ENCODE data around the gene NUMB. TPM values are rescaled to one million over a fixed set of nuclear protein-coding genes. Genes with fewer than 3 reads are reported as not detected.
A peak's percentile ranks its signal among the peaks of the same experiment; 100 is the strongest.

Gene NUMB
- total RNA-seq, 1 experiment from 2014 or later: 42.0 TPM

GRCh38 chr14:73502017-73502619 is 43.8 kb upstream of the NUMB start:
- DNase-seq (ENCODE audit: low spot score): no peak
- no peak for ATAC-seq
- Mint-ChIP-seq H3K4me3 (no peak overlapping the region), H3K4me1 (peaks cover 11% of the 10 kb centered on the region), H3K27me3 (ENCODE audit: low read depth) (no peaks in the 10 kb centered on the region), H3K27ac (no peak overlapping the region), H3K36me3 (peaks cover 30% of the 10 kb centered on the region), H3K9me3 (no peaks in the 10 kb centered on the region)
- CTCF ChIA-PET: interaction anchor here (1.4 kb wide), 1 partner anchor 68 kb away, joined by 12 read pairs; no protein-coding TSS in a partner anchor
- POLR2A ChIA-PET: interaction anchor here (1.3 kb wide), 1 partner anchor 11 kb away, joined by 4 read pairs; the partner anchor contains the start of gene RIOX1
- TF ChIP-seq PRRX2 (CRISPR knock-in tag; IDR thresholded peaks at IDR 0.05) (no peak), AFF4 (CRISPR knock-in tag; IDR thresholded peaks at IDR 0.05; ENCODE audit: borderline replicate concordance) (no peak), RELA (CRISPR knock-in tag; IDR thresholded peaks at IDR 0.05; ENCODE audit: borderline replicate concordance) (no peak), GRHL2 (CRISPR knock-in tag; IDR thresholded peaks at IDR 0.05; ENCODE audit: insufficient replicate concordance, severe bottlenecking) (no peak), NFE2L1 (CRISPR knock-in tag; IDR thresholded peaks at IDR 0.05) (no peak), MYBL2 (CRISPR knock-in tag; IDR thresholded peaks at IDR 0.05) (no peak), ZNF317 (CRISPR knock-in tag; IDR thresholded peaks at IDR 0.05; ENCODE audit: borderline replicate concordance, low read depth) (no peak), ZBTB21 (CRISPR knock-in tag; IDR thresholded peaks at IDR 0.05; ENCODE audit: borderline replicate concordance) (no peak)

GRCh38 chr14:73500360-73500759 is 42.0 kb upstream of the NUMB start:
- ChIA-PET CTCF (interaction anchor here (0.6 to 2.0 kb wide), 6 partner anchors 9 to 268 kb away, joined by 3 to 12 read pairs (median 4); partner anchors contain the start of gene RIOX1), POLR2A (interaction anchor here (0.7 to 1.1 kb wide), 2 partner anchors 10 to 350 kb away, joined by 5 to 6 read pairs; partner anchors contain the start of gene RIOX1)
- peak; percentile 51 for ATAC-seq
- Mint-ChIP-seq H3K4me3 (no peak overlapping the region), H3K4me1 (no peaks in the 10 kb centered on the region; the same call in 1 of the 2 replicates), H3K36me3 (peaks cover 27% of the 10 kb centered on the region), H3K27ac (peak overlapping the region; percentile 5; the same call in 1 of the 2 replicates), H3K9me3 (no peaks in the 10 kb centered on the region), H3K27me3 (ENCODE audit: low read depth) (no peaks in the 10 kb centered on the region)
- no peak for DNase-seq (ENCODE audit: low spot score)
- TF ChIP-seq CREM (CRISPR knock-in tag; IDR thresholded peaks at IDR 0.05) (no peak), USF2 (CRISPR knock-in tag; IDR thresholded peaks at IDR 0.05) (no peak), STAT6 (CRISPR knock-in tag; conservative IDR thresholded peaks at IDR 0.05; ENCODE audit: low read depth) (no peak), NFE2L1 (CRISPR knock-in tag; IDR thresholded peaks at IDR 0.05) (no peak), GABPB1 (CRISPR knock-in tag; IDR thresholded peaks at IDR 0.05) (no peak), E2F4 (CRISPR knock-in tag; IDR thresholded peaks at IDR 0.05; ENCODE audit: borderline replicate concordance, low read depth) (no peak), FOXJ3 (CRISPR knock-in tag; IDR thresholded peaks at IDR 0.05; ENCODE audit: borderline replicate concordance) (no peak), TCF7 (CRISPR knock-in tag; IDR thresholded peaks at IDR 0.05; ENCODE audit: low read depth) (no peak), FOXK1 (CRISPR knock-in tag; IDR thresholded peaks at IDR 0.05) (no peak), SOX15 (CRISPR knock-in tag; IDR thresholded peaks at IDR 0.05) (no peak), ATF6 (CRISPR knock-in tag; IDR thresholded peaks at IDR 0.05) (no peak), ZSCAN18 (CRISPR knock-in tag; IDR thresholded peaks at IDR 0.05) (no peak), TEAD4 (CRISPR knock-in tag; IDR thresholded peaks at IDR 0.05) (no peak)

Measured in WTC11 (cell line).